Left cardiac atrium (tissue), 4 donors: ENCODE results near the gene RUNX1. TPM values are rescaled to one million over a fixed set of nuclear protein-coding genes. Genes with fewer than 3 reads are reported as not detected.

Experiments
- ATAC-seq, 2 donors: fragments of 200-7000 bp; cut with Tn5 transposase; one replicate each; pipeline ENCODE4 v1.9.1; 2020; ENCODE audit warnings: mild to moderate bottlenecking in 2 of 2, moderate library complexity in 2 of 2
- DNase-seq: peaks from one replicate; pipeline ENCODE4 v3.0.0-alpha.2; 2020
- intact Hi-C, 2 donors: fragments of 100-400 bp; cut with DNase I; formaldehyde crosslinking; loops; one replicate each; pipeline versions ENCODE4 v1.14.1 to v1.15.1; 2022 to 2023
- total RNA-seq, 2 donors: library from RNA; stranded (reverse); fragmentation: NEBNext Ultra II Directional; extraction: Animal tissue kit (Norgen Biotek cat#: 25700); gene quantifications; one replicate each; pipeline ENCODE4 v1.2.1, GENCODE V29; 2021
- donor health status: DM: no; HTN: yes; CAD: no.
- donor health status: DM: no; HTN: yes; CAD: no; lungs with severe emphysema.
- donor health status: DM: yes; HTN: yes; CAD: no.
- donor health status: Dilated cardiomyopathy.

Gene RUNX1
- total RNA-seq, 2 donors from 2014 or later: 7.8 to 27.4 TPM

- ATAC-seq (no peak), DNase-seq (no peak)
- intact Hi-C loops: no loop called here
These were observed 266.4 kb downstream of the RUNX1 start for GRCh38 chr21:34782506-34783360.

GRCh38 chr21:34781526-34781925, 267.6 kb downstream of the RUNX1 start:
- DNase-seq: no peak
- intact Hi-C loops: no loop called here
- no peak for ATAC-seq

- intact Hi-C loops: no loop called here
- ATAC-seq (no peak), DNase-seq (no peak)
These were observed 269.2 kb downstream of the RUNX1 start for GRCh38 chr21:34779860-34780259.

- intact Hi-C loops: no loop called here
- DNase-seq (no peak), ATAC-seq (no peak)
These were observed 273.3 kb downstream of the RUNX1 start for GRCh38 chr21:34775793-34776192.

GRCh38 chr21:34774750-34775149, 274.4 kb downstream of the RUNX1 start:
- intact Hi-C loops: no loop called here
- no peak for DNase-seq

GRCh38 chr21:34771512-34772028, 277.5 kb downstream of the RUNX1 start:
- DNase-seq (no peak), ATAC-seq (peak in 1 of 2 donors; percentile 53)
- intact Hi-C loops: no loop called here

More at GRCh38 chr21:34774750-34775149, 274.4 kb downstream of the RUNX1 start:
- ATAC-seq: no peak

GRCh38 chr21:34770576-34770975, 278.5 kb downstream of the RUNX1 start:
- ATAC-seq (no peak), DNase-seq (no peak)
- intact Hi-C loops: no loop called here

GRCh38 chr21:34768326-34768725, 280.8 kb downstream of the RUNX1 start:
- DNase-seq (no peak), ATAC-seq (no peak)
- intact Hi-C loops: no loop called here

GRCh38 chr21:34766862-34767261, 282.2 kb downstream of the RUNX1 start:
- no peak for DNase-seq
- peak in 1 of 2 donors; percentile 65 for ATAC-seq
- intact Hi-C loops: no loop called here

GRCh38 chr21:34765619-34766018, 283.5 kb downstream of the RUNX1 start:
- DNase-seq: no peak
- intact Hi-C loops: no loop called here
- ATAC-seq: no peak

GRCh38 chr21:34764715-34765284, 284.3 kb downstream of the RUNX1 start:
- intact Hi-C loops: no loop called here
- ATAC-seq: no peak
- no peak for DNase-seq

GRCh38 chr21:34762786-34763185, 286.3 kb downstream of the RUNX1 start:
- DNase-seq (no peak), ATAC-seq (no peak)
- intact Hi-C loops: no loop called here

- DNase-seq (no peak), ATAC-seq (no peak)
- intact Hi-C loops: no loop called here
These were observed 287.3 kb downstream of the RUNX1 start for GRCh38 chr21:34761758-34762330.

GRCh38 chr21:34754690-34755647, 294.1 kb downstream of the RUNX1 start:
- intact Hi-C loops: no loop called here
- DNase-seq: no peak
- ATAC-seq: no peak

GRCh38 chr21:34748862-34749261, 300.2 kb downstream of the RUNX1 start:
- DNase-seq (no peak), ATAC-seq (no peak)
- intact Hi-C loops: loop anchor here (5.0 to 10.0 kb wide), 6 partner anchors 136 to 1276 kb away; no protein-coding TSS in a partner anchor

- intact Hi-C loops: loop anchor here (2.0 to 10.0 kb wide), 7 partner anchors 139 to 1279 kb away; no protein-coding TSS in a partner anchor
These were observed 303.4 kb downstream of the RUNX1 start for GRCh38 chr21:34745557-34746255.

GRCh38 chr21:34744801-34745200, 304.3 kb downstream of the RUNX1 start:
- DNase-seq: no peak
- ATAC-seq: no peak

More at GRCh38 chr21:34745557-34746255, 303.4 kb downstream of the RUNX1 start:
- peak; percentile 86 to 95 for ATAC-seq
- peak; percentile 70 for DNase-seq

GRCh38 chr21:34743831-34744230, 305.3 kb downstream of the RUNX1 start:
- DNase-seq (peak; percentile 59), ATAC-seq (peak in 1 of 2 donors; percentile 59)
- intact Hi-C loops: loop anchor here (2.0 to 10.0 kb wide), 5 partner anchors 141 to 1281 kb away; no protein-coding TSS in a partner anchor

More at GRCh38 chr21:34744801-34745200, 304.3 kb downstream of the RUNX1 start:
- intact Hi-C loops: loop anchor here (2.0 to 10.0 kb wide), 7 partner anchors 140 to 1280 kb away; no protein-coding TSS in a partner anchor
